Activated CD8-positive, alpha-beta memory T cell treated with anti-CD3 and anti-CD28 coated beads, Interleukin-2, amount 50 U/mL, for 1 hour (primary cell): Measurements from ENCODE around the gene THAP6.
"Not testable (repeated sequence)": the region's sequence is repeated elsewhere in the genome, so short reads cannot be mapped to it uniquely, and the experiment has no call there.

ENCODE experiments used
- DNase-seq: peaks from one replicate; pipeline ENCODE4 v3.0.0-alpha.2; 2020; ENCODE audit errors: extremely low read depth

THAP6 gene

DNA sequence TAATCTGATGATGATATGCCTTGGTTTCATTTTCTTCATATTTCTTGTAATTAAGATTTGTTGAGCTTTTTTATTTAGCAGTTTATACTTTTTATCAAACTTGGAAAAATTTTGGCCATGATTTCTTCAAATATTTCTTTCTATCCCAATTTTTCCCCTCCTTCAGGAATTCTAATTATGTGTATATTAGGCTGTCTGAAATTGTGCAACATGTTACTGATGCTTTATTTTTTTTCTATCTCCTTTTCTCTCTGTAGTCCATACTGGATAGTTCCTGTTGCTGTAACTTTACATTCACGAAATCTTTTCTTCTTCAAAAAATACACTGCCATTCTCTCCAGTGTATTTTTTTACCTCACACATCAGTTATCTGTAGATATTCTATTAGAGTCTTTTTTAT, 10.8 kb downstream of the THAP6 start:
- DNase-seq, result no peak

DNA sequence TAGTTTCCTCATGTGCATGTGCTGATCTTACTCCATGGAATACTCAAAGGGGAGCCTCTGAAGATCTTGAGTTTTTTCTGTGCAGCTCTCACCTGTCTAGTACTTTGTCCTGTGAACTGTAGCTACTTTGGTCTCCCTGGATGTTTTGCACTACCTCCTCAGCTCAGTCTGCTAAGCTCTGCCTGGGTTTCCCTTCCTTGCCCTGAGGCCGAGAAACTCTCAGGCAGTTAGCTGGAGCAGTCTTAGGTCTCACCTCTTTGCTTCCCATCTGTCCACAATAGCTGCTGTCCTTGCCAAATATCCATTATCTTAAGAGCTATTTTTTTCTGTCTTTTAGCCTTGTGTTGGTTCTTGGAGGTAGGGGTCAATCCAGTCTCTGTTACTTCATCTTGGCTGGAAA, 11.6 kb downstream of the THAP6 start:
- DNase-seq, result no peak

- DNase-seq, result no peak
Measured at GRCh38 chr4:75527482-75527881, 13.2 kb downstream of the THAP6 start.

DNA sequence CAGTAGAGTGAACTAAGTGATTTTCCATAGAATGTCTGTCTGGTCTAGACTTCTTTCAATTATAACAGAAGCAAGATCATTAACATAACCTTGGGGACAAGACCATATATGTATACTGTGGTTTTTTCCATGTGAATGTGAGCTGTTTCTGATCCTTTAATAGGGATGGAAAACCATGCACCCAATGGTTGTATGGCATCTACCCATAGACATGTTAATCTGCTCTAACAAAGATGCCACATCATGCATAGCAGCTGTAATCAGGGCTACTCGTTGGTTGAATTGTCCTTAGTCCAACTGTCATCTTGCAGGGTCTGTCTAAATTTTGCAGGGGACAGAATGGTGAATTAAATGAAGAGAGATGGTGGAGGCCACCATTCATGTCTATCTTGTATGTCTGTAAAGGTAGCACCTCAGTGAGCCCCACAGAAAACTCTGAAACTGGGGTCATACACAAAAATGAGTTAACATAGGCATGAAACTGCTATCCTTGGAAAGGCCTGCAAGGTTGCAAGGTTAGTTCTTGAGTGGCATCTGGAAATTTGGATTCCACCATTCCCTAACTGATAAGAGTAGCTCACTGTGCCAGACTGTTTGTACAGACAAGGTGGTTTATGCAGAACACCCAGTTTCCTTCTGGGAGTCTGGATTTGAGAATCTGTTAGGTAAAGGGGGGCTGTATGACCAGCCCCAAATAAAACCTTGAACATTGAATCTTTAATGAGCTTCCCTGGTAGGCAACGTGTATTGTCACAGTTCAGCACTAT, 16.5 kb downstream of the THAP6 start:
- no peak for DNase-seq

GRCh38 chr4:75531536-75532143, 17.4 kb downstream of the THAP6 start:
- not testable (repeated sequence) for DNase-seq

DNA sequence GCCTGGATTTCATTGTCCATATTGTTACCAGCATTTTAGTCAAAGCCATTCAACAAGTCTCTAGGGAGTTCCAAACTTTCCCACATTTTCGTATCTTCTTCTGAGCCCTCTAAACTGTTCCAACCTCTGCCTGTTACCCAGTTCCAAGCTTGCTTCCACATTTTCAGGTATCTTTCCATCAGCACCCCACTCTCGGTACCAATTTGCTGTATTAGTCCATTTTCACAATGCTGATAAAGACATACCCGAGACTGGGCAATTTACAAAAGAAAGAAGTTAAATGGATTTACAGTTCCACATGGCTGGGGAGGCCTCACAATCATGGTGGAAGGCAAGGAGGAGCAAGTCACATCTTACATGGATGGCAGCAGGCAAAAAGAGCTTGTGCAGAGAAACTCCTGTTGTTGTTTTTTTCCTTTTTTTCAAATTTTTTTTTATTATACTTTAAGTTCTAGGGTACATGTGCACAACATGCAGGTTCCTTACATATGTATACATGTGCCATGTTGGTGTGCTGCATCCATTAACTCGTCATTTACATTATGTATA, 19.1 kb downstream of the THAP6 start:
- DNase-seq, result not testable (repeated sequence)

DNA sequence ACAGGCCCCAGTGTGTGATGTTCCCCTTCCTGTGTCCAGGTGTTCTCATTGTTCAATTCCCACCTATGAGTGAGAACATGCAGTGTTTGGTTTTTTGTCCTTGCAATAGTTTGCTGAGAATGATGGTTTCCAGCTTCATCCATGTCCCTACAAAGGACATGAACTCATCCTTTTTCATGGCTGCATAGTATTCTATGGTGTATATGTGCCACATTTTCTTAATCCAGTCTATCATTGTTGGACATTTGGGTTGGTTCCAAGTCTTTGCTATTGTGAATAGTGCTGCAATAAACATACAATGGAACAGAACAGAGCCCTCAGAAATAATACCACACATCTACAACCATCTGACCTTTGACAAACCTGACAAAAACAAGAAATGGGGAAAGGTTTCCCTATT, 19.7 kb downstream of the THAP6 start:
- DNase-seq, result not testable (repeated sequence)

DNA sequence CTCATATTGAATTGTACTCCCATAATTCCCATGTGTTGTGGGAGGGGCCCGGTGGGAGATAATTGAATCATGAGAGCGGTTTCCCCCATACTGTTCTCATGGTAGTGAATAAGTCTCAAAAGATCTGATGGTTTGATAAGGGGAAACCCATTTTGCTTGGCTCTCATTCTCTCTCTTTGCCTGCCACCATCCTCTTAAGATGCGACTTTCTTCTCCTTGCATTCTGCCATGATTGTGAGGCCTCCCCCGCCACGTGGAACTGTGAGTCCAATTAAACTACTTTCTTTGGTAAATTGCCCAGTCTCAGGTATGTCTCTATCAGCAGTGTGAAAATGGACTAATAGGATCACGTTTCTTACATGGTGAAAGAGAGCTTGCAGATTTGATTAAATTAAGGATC, 23.0 kb downstream of the THAP6 start:
- not testable (repeated sequence) for DNase-seq

- no peak for DNase-seq
Measured at GRCh38 chr4:75542824-75543223, 28.6 kb downstream of the THAP6 start.

- not testable (repeated sequence) for DNase-seq
Measured at GRCh38 chr4:75544220-75544619, 29.9 kb downstream of the THAP6 start.

- no peak for DNase-seq
Measured at GRCh38 chr4:75544870-75545269, 30.6 kb downstream of the THAP6 start.

GRCh38 chr4:75545526-75545925, 31.3 kb downstream of the THAP6 start:
- DNase-seq, result no peak

DNA sequence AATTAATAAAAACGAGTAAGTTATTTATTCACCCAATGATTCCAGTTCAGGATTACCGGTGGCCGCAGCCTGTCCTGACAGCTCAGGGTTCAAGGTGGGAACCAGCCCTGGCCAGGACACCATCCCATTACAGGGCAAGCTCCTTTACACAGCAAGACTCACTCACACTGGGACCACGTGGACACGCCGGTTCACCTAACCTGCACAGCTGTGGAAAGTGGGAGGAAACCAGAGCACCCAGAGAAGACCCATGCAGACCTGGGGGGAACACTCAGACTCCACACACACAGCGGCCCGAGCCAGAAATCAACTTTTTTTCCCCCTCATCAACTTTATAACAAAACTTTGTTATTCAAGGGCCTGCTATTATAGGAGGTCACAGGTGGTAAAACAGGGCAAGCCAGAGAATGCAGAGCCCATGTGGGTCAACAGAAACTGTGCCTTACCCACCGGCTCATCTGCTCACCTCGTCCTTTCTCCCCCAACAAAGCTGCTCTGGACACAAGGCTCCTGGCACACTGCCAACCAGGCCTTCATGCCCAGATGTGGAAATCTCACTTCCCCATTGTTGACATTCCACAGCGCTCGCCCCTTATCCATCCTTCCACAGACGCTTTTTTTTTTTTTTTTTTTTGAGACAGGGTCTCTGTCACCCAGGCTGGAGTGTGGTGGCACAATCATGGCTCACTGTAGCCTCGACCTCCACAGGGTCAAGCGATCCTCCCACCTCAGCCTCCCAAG, 33.5 kb downstream of the THAP6 start:
- no peak for DNase-seq

GRCh38 chr4:75549019-75549418, 34.7 kb downstream of the THAP6 start:
- no peak for DNase-seq

DNA sequence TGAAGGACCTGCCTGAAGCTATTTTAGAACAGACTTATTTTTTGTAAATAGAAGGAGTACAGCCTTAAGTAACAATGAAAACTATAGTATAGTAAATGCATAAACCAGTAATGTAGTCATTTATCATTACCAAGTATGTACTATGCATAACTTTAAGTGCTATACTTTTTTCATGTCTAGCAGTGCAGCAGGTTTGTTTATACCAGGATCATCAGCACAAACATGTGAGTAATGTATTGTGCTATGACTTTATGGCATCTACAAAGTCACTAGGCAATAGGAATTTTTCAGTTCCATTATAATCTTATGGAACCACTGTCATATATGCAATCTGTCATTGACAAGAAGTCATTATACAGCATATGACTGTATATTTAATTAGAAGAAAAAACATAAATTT, 38.2 kb downstream of the THAP6 start:
- DNase-seq, result no peak

GRCh38 chr4:75555294-75556164, 41.3 kb downstream of the THAP6 start, which contains the start of gene ODAPH:
Gene ODAPH, plus strand, starts transcription at chr4:75556066. Its CDS starts 17 bp downstream, at chr4:75556083.
- no peak for DNase-seq

- no peak for DNase-seq
Measured at GRCh38 chr4:75557696-75558095, 43.4 kb downstream of the THAP6 start.

DNA sequence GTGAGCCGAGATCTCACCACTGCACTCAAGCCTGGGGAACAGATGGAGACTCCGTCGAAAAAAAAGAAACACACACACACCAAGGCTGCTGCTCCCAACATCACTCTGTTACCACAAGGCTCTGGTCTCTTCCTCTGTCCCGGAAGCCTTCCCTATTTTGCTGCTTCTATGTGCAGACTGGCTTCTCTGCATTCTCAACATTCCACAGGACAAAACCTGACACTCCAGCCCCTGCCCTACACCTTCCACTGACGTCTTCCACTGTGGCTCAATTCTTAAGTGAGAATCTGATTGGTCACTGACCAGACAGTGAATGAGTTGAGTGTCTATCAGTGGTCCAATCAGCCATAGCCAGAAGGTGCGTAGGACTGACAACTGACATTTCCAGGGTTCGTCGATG, 47.5 kb downstream of the THAP6 start:
- no peak for DNase-seq

- DNase-seq, result no peak
Measured at GRCh38 chr4:75564023-75564422, 49.8 kb downstream of the THAP6 start.

DNA sequence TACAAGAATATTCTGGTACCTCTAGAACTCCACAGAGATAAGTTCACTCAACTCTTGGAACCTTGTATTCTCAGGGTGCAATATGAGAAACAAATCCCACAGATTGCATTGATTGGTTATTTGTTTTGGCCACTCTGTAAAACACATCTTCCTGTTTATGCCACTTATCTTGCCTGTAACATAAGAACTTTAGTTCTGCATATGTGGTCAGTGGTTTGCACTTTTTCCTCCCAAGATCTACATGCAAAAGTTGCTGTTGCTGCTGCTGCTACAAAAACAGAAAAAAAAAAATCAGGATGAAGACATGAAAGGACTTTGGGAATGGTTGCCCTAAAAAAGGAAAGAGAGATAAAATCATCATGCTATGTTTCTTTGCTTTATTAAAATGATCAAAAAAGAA, 51.2 kb downstream of the THAP6 start:
- DNase-seq, result no peak

DNA sequence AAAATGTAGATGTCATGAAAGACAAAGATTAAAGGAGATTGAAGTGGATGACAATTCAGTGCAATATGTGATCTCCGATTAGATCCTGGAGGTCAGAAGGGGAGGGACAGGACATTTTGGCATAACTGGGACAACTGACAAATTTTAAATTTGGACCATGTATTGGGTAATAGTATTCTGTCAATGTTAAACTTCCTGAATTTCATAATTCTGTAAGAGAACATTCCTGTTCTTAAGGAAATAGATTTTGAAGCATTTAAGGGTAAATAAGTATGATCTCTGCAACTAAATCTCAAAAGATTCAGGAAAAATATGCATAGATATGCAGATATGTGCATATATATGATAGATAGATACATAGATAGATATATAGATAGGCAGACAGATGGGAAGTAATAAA, 52.6 kb downstream of the THAP6 start:
- DNase-seq, result no peak

- no peak for DNase-seq
Measured at GRCh38 chr4:75567725-75568124, 53.5 kb downstream of the THAP6 start.
